Stimulated activated CD4-positive, alpha-beta T cell treated with anti-CD3 and anti-CD28 coated beads, Interleukin-2, amount 100 ng/mL, for 4 hours (primary cell): Measurements from ENCODE around the gene PLEKHF1.
"Not testable (repeated sequence)": the region's sequence is repeated elsewhere in the genome, so short reads cannot be mapped to it uniquely, and the experiment has no call there.

Source experiments
- DNase-seq: peaks from one replicate; pipeline ENCODE4 v3.0.0-alpha.2; 2020; ENCODE audit warnings: low read depth

PLEKHF1 gene, protein sequence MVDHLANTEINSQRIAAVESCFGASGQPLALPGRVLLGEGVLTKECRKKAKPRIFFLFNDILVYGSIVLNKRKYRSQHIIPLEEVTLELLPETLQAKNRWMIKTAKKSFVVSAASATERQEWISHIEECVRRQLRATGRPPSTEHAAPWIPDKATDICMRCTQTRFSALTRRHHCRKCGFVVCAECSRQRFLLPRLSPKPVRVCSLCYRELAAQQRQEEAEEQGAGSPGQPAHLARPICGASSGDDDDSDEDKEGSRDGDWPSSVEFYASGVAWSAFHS

DNA sequence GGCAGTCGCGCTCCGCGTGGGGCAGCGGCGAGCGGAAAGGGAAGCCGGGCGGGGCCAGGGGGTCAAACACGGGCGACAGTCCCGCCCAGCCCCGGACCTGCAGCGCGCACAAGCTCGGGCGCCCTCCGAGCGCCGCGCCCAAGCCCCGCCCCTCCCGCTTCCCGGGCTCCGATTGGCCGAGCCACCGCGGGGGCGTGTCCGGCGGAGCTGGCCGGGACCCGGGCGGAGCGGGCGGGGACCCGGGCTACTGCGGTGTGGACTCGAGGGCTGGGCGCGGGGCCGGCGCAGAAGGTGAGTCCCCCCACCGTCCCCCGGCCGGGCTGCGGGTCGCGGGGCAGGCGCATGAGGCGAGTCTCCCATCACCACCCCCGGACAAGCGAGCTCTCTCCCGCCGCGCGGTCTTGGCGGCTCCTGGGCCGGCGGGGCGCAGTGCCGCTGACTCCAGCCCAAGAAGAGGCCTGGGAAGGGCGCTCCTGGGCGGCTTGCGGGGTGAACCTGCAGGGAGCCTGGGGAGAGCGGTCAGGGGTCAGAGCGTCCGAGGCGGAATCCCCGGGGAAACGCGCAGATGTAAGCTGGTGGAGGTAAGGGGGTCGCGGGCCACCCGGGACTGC, at the start of gene PLEKHF1:
Gene PLEKHF1 (plus strand): TSS at position 247 of the 611 bp plus-strand sequence. CDS start 8,379 bp downstream, outside the sequence.
- DNase-seq, result peak; percentile 69

GRCh38 chr19:29615891-29616425, 49.3 kb upstream of the PLEKHF1 start:
- DNase-seq, result no peak

GRCh38 chr19:29616541-29616940, 48.7 kb upstream of the PLEKHF1 start:
- no peak for DNase-seq

- no peak for DNase-seq
These were observed 47.6 kb upstream of the PLEKHF1 start for GRCh38 chr19:29617366-29618266.

DNA sequence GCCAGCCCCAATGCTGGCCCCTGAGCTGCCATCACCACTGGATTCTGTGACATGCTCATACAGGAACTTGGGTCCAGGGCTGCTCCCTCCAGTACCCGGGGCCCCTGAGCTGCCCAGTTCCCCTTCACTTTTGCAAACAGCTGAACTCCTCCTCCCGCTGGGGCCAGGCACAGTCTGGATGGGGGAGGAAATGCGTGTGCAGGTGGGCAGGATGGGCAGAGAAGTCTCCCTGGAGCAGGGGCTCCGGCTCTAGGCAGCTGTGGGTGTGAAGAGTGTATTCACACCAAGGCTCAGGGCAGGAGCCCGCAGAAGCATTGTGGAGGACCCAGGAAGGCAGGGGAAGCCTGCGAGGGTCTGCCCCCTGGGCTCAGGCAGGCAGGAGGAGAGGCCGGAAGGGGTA, 46.8 kb upstream of the PLEKHF1 start:
- no peak for DNase-seq

GRCh38 chr19:29618871-29619270, 46.4 kb upstream of the PLEKHF1 start:
- no peak for DNase-seq

DNA sequence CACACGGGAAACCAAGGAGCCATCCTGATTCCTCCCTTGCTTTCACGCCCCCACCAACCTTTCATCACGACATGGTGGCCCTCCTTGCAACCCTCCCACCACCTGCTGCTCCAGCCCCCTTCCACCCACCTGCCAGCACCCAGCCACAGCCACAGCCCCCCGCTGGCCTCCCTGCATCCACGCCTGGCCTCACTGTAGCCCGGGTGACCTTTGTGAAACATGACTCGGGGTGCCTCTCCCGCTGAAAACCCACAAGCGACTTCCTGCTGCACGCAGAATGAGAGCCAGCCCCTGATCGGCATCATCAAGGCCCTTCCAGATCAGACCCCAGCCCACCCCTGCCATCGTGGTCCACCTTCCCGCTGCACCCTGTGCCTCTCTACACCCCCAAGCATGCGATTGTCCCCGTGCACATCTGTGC, 44.3 kb upstream of the PLEKHF1 start:
- DNase-seq, result no peak

DNA sequence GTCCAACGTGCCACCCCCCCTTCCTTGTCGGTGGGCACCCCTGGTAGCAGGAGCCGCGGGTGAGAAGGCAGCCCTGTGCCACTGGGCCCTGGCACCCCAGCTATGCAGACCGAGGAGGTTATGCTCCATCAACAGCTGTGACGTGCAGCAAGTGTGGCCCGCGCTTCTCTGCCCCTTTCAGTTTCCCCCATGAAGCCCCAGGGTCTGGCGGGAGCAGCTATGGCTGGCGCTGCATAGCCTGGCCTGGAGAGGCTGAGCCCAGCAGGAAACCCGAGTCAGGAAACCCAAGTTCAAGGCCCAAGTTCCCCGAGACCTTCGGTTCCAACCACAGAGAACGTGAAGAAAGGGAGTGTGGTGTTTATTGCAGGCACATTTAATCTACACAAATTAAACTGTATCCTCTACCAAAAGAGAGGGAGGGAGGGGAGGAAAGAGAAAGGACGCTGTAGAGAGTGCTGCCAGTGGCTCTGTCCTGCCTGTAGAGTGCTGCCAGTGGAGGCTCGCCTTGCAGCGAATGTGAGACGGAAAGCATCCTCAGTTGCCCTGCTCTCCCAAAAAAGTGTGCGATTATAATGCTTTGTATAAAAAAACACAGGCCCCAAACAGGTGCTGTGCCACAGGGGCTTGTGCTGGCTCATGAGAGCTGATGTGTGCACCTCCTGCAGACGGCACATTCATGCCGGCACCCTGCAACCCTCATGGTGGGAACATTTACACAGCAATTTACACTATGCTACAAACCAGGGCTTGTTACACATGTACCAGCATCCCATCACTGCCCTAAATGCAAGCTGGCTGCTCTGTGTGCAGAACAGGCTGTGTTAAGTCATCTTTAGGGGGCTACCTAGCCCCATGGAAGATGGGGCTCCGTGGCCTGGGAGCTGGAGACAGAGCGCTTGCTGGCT, 42.8 kb upstream of the PLEKHF1 start:
- no peak for DNase-seq

- DNase-seq, result no peak
These were observed 41.4 kb upstream of the PLEKHF1 start for GRCh38 chr19:29623726-29624488.

GRCh38 chr19:29624489-29625185, 40.6 kb upstream of the PLEKHF1 start:
- no peak for DNase-seq

GRCh38 chr19:29625186-29625651, 40.0 kb upstream of the PLEKHF1 start:
- DNase-seq, result no peak

GRCh38 chr19:29626386-29626785, 38.9 kb upstream of the PLEKHF1 start:
- no peak for DNase-seq

- DNase-seq, result not testable (repeated sequence)
These were observed 38.4 kb upstream of the PLEKHF1 start for GRCh38 chr19:29626832-29627231.

- DNase-seq, result no peak
These were observed 36.4 kb upstream of the PLEKHF1 start for GRCh38 chr19:29628661-29629385.

GRCh38 chr19:29629836-29630534, 35.3 kb upstream of the PLEKHF1 start:
- DNase-seq, result no peak

DNA sequence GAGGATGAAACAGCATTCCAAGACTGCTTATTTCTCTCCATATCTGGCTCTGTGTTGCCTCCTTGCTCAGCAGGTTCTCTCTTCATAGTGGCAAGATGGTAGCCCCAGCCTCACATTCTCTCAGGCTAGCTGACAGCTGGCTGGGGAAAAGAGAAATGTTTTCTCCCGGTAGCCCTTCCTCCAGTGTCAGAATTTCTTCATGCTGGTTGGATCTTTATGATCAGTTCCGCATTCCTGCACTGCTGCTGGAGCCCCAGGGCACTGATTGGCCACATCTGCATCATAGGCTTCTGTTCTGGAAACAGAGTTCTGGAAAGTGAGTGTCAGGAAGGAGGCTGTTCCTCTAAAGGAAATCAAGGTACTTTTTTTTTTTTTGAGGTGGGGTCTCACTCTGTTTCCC, 34.6 kb upstream of the PLEKHF1 start:
- DNase-seq, result no peak

DNA sequence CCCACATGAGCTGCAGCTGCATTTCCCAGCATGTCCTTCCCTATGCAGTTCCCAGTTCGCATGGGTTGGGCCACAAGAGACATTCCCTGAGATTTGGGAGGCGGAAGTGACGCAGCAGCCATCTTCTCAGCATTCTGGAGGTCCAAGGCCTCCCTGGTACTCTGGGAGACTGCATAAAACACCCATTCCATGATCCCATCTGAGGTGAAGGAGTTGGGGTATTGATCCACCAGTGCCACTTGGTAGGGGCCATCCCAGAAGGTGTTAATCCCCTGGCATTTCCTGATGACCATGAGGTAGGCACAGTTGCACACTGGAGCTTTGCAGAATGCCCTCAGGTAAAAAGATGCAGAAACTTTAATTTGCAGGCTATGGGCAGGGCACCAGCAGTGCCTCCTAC, 33.8 kb upstream of the PLEKHF1 start:
- DNase-seq, result no peak

DNA sequence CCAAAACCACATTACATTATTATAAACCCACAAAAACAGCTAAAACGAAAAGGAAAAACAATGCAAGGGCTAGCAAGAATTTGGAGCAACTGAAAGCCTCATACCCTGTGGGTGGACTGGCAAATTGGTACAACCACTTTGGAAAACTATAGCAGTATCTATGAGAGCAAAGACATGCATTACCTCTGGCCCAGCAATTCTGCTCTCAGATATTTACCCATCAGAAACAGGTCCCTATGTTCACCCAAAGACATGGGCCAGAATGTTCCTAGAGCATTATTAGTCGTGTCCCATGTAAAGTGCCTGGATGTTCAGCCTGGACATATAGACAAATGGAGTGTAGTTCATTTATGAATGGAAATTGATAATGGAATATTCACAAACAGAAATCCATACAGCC, 31.3 kb upstream of the PLEKHF1 start:
- DNase-seq, result no peak
